ENCODE measurements around the gene CAMK4.

Gene CAMK4

GRCh38 chr5:111511174-111511830 lies 287.1 kb downstream of the CAMK4 start:
- no peak for DNase-seq (ENCODE audit: insufficient read length)
- TF ChIP-seq POLR2A (IDR thresholded peaks at IDR 0.05; ENCODE audit: low read depth, low read length) (no peak), POLR2AphosphoS5 (IDR thresholded peaks at IDR 0.05; ENCODE audit: low read depth, low read length) (no peak), TAF1 (IDR thresholded peaks at IDR 0.05; ENCODE audit: borderline replicate concordance, low read depth, low read length) (no peak)
- FAIRE-seq, result no peak

DNA sequence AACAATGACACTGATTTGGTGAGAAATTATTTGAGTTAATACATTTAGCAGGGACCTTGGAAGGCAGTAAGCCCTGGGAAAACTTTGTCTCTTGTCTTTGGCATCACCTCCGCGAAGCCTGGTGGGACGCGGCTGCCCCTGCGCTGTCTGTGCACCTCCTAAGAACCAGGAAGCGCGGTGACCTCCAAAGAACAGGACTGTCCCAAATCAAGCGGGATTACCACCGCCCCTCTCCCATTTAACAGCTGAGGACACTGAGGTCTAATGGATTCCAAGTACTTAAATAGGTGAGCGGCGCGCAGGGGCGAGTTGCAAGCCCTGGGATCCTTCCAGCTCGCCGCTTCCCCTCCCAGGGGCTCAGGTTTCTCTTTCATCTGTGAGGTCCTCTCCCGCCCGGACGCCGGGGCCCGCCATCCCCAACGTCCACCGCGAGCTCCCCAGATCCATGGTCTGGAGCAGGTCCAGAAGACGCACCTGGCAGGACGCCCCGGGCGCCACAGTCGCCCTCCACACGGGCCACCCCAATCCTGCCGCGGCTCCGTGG lies 287.7 kb downstream of the CAMK4 start:
- FAIRE-seq, result peak; percentile 79
- no peak for DNase-seq (ENCODE audit: insufficient read length)

DNA sequence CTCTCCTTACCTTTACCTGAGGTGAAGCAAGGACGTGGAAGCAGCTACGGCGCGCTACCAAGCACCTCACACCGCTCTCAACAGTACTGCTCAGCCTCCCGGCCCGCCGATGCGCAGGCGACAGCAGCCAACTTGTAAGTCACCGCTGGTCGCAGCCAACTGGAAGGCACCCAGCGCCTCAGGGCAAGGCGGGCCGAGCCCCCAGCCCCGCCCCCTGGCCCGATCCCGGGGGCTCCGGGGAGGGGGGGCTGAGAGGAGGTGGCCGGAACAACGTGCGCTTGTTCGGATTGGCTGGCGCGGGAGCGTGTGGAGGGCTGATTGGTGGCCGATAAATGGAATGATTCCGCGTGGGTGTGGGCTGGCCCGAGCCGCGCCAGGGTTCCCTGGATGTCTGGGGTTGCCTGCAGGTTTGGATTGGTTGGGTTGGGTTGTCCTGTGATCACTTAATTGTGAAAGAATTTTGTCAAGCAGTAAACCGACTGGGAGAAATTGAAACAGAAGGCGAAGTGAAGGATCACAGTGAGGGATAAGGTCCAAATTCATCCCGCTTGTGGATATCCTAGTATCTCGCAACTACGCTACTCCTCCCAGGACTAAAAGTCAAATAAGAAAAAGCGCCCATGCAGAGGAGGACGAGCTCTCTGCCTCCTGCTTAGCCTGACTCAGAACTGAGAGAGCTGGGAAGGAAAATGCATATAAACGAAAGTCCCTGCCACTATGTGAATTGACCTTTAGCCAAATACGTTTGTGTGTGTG lies 288.4 kb downstream of the CAMK4 start, which contains the start of gene STARD4:
TSS of gene STARD4 (minus strand) at position 161 of the 756 bp plus-strand sequence. CDS start 5,102 bp downstream, outside the sequence.
- FAIRE-seq, result peak; percentile 98

More for the DNA sequence above, 287.7 kb downstream of the CAMK4 start:
- TF ChIP-seq POLR2AphosphoS5 (IDR thresholded peaks at IDR 0.05; ENCODE audit: low read depth, low read length) (no peak), TAF1 (IDR thresholded peaks at IDR 0.05; ENCODE audit: borderline replicate concordance, low read depth, low read length) (no peak), POLR2A (IDR thresholded peaks at IDR 0.05; ENCODE audit: low read depth, low read length) (no peak)

GRCh38 chr5:111513131-111513520 lies 288.9 kb downstream of the CAMK4 start:
- no peak for DNase-seq (ENCODE audit: insufficient read length)
- FAIRE-seq, result no peak
- no peak for TF ChIP-seq POLR2AphosphoS5 (IDR thresholded peaks at IDR 0.05; ENCODE audit: low read depth, low read length)
- TF ChIP-seq TAF1 (IDR thresholded peaks at IDR 0.05; ENCODE audit: borderline replicate concordance, low read depth, low read length), result no peak
- TF ChIP-seq POLR2A (IDR thresholded peaks at IDR 0.05; ENCODE audit: low read depth, low read length), result no peak

More for the DNA sequence above, 288.4 kb downstream of the CAMK4 start, which contains the start of gene STARD4:
- peak; percentile 95 for TF ChIP-seq POLR2AphosphoS5 (IDR thresholded peaks at IDR 0.05; ENCODE audit: low read depth, low read length)
- peak; percentile 85 for TF ChIP-seq TAF1 (IDR thresholded peaks at IDR 0.05; ENCODE audit: borderline replicate concordance, low read depth, low read length)
- TF ChIP-seq POLR2A (IDR thresholded peaks at IDR 0.05; ENCODE audit: low read depth, low read length), result peak; percentile 97
- DNase-seq (ENCODE audit: insufficient read length), result peak; percentile 79

GRCh38 chr5:111514087-111514486 lies 289.9 kb downstream of the CAMK4 start:
- DNase-seq (ENCODE audit: insufficient read length) (no peak), FAIRE-seq (no peak)
- no peak for TF ChIP-seq TAF1 (IDR thresholded peaks at IDR 0.05; ENCODE audit: borderline replicate concordance, low read depth, low read length)
- TF ChIP-seq POLR2A (IDR thresholded peaks at IDR 0.05; ENCODE audit: low read depth, low read length), result no peak

DNA sequence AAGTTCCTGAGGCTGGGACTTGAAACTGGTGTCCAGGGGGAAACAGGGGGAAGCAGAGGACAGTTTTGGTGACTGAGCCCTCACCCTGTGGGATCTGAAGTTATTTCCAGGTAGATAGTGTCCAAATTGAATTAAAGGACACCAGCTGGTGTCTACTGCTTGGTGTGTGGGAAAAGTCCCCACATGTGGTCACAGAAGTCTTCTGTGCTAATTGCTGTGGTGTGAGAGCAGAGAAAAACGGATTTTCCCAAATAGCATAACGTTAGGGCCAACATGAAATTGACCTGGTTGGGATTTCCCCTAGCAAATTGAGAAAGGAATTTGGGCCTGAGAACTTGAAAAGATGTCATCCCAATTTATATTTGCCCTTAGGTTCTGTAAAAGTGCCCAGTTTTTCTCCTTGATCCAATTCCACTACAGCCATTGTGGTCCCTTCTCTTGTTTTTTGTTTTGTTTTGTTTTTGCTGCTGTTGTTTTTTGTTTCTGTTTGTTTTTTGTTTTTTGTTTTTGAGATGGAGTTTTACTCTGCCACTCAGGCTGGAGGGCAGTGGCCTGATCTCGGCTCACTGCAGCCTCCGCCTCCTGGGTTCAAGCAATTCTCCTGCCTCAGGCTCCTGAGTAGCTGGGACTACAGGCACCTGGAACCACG lies 293.8 kb downstream of the CAMK4 start:
- FAIRE-seq, result no peak
- DNase-seq (ENCODE audit: insufficient read length), result no peak
- TF ChIP-seq POLR2AphosphoS5 (IDR thresholded peaks at IDR 0.05; ENCODE audit: low read depth, low read length) (no peak), POLR2A (IDR thresholded peaks at IDR 0.05; ENCODE audit: low read depth, low read length) (no peak), TAF1 (IDR thresholded peaks at IDR 0.05; ENCODE audit: borderline replicate concordance, low read depth, low read length) (no peak)

- TF ChIP-seq POLR2AphosphoS5 (IDR thresholded peaks at IDR 0.05; ENCODE audit: low read depth, low read length) (no peak), TAF1 (IDR thresholded peaks at IDR 0.05; ENCODE audit: borderline replicate concordance, low read depth, low read length) (no peak), POLR2A (IDR thresholded peaks at IDR 0.05; ENCODE audit: low read depth, low read length) (no peak)
- DNase-seq (ENCODE audit: insufficient read length), result no peak
Measured at GRCh38 chr5:111518777-111519176, 294.6 kb downstream of the CAMK4 start.

DNA sequence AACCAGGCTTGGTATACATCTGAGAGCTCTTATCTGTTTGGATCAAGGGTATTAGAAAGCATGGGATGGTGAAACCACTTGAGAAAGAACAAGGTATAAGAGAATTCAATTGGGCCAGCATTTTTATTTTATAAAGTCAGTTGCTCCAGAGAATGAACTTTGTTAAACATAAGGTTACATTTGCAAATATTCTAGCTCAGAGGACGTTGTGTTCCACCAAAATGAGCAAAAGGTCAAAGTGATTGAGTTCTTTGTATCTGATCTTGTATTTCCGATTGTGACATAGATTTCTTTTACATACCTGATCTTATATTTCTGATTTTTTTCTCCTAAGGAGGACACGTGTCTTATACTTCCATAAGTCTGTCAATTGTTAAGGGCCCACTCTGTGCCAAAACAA lies 296.7 kb downstream of the CAMK4 start:
- FAIRE-seq (no peak), DNase-seq (ENCODE audit: insufficient read length) (no peak)
- TF ChIP-seq TAF1 (IDR thresholded peaks at IDR 0.05; ENCODE audit: borderline replicate concordance, low read depth, low read length), result no peak
- TF ChIP-seq POLR2AphosphoS5 (IDR thresholded peaks at IDR 0.05; ENCODE audit: low read depth, low read length), result no peak
- no peak for TF ChIP-seq POLR2A (IDR thresholded peaks at IDR 0.05; ENCODE audit: low read depth, low read length)

More at GRCh38 chr5:111518777-111519176, 294.6 kb downstream of the CAMK4 start:
- peak; percentile 50 for FAIRE-seq

- FAIRE-seq, result no peak
- no peak for TF ChIP-seq POLR2AphosphoS5 (IDR thresholded peaks at IDR 0.05; ENCODE audit: low read depth, low read length)
- no peak for TF ChIP-seq TAF1 (IDR thresholded peaks at IDR 0.05; ENCODE audit: borderline replicate concordance, low read depth, low read length)
- DNase-seq (ENCODE audit: insufficient read length), result no peak
Measured at GRCh38 chr5:111528056-111528455, 303.9 kb downstream of the CAMK4 start.

DNA sequence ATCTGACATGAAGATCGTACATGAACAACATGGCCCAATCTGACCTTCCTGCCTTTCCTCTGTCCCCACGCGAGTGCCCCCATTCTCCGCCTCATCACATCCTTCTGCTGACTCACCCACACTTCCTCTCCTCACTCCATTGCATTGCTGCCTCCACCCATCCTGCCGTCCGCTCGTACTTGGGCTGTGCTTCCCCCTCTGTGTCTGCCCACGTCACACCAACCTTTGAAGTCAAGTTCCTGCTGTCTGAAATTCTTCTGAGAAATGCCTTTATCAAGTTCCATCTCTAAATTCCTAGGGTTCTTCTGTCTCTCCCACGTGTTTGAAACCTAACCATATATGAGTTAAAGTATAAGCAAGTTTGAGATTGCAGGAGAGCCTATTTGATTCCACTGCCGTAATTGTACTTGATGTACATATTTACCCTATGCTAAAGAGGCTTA lies 306.1 kb downstream of the CAMK4 start:
- peak; percentile 15 for DNase-seq (ENCODE audit: insufficient read length)
- TF ChIP-seq POLR2AphosphoS5 (IDR thresholded peaks at IDR 0.05; ENCODE audit: low read depth, low read length) (no peak), POLR2A (IDR thresholded peaks at IDR 0.05; ENCODE audit: low read depth, low read length) (no peak), TAF1 (IDR thresholded peaks at IDR 0.05; ENCODE audit: borderline replicate concordance, low read depth, low read length) (no peak)
- FAIRE-seq, result peak; percentile 92
